Measurements from ENCODE around the gene GINS2. TPM values are rescaled to one million over a fixed set of nuclear protein-coding genes. Genes with fewer than 3 reads are reported as not detected.

Gene GINS2
- total and polyA plus RNA-seq, 7 donors: 0.93 to 2.0 (median 1.5) TPM

- peaks cover 0 to 7% (median 0%) of the 10 kb centered on the region in 3 donors for H3K27me3 ChIP-seq (ENCODE audit: insufficient read depth in 3 of 3, low read length in 2 of 3)
- DNase-seq (no peak), ATAC-seq (no peak)
- no peaks in the 10 kb centered on the region for H3K36me3 ChIP-seq (ENCODE audit: insufficient read depth in 1 of 2, low read depth in 1 of 2)
- peaks cover 19% of the 10 kb centered on the region for H3K4me1 ChIP-seq
- TF ChIP-seq CTCF (IDR thresholded peaks at IDR 0.05): no peak
- no peak overlapping the region for H3K27ac ChIP-seq
- 72 to 78% (median 74%) methylated on average over 20 of the region's 20 CpGs for WGBS, 3 donors
- intact Hi-C loops (cut with DNase I): no loop called here
- no peak overlapping the region for H3K4me3 ChIP-seq
- H3K9me3 ChIP-seq: no peaks in the 10 kb centered on the region
These were observed 35.5 kb upstream of the GINS2 start for GRCh38 chr16:85724126-85724879.

GRCh38 chr16:85722128-85722893 lies 33.6 kb upstream of the GINS2 start:
- 74 to 83% (median 78%) methylated on average over 20 of the region's 20 CpGs for WGBS, 3 donors
- Histone ChIP-seq H3K27me3 (ENCODE audit: insufficient read depth in 3 of 3, low read length in 2 of 3) (peaks cover 0 to 7% (median 0%) of the 10 kb centered on the region in 3 donors), H3K4me3 (no peak overlapping the region), H3K36me3 (ENCODE audit: insufficient read depth in 1 of 2, low read depth in 1 of 2) (no peaks in the 10 kb centered on the region), H3K9me3 (no peaks in the 10 kb centered on the region), H3K4me1 (peaks cover 29% of the 10 kb centered on the region), H3K27ac (peak overlapping the region; percentile 82)
- TF ChIP-seq CTCF (IDR thresholded peaks at IDR 0.05): no peak
- DNase-seq (no peak), ATAC-seq (peak; percentile 65 to 93 (median 92))
- intact Hi-C loops (cut with DNase I): no loop called here

GRCh38 chr16:85720302-85720637 lies 31.5 kb upstream of the GINS2 start:
- no peaks in the 10 kb centered on the region for H3K27me3 ChIP-seq (ENCODE audit: insufficient read depth in 3 of 3, low read length in 2 of 3)
- no peak for ATAC-seq
- intact Hi-C loops (cut with DNase I): no loop called here
- no peak for TF ChIP-seq CTCF (IDR thresholded peaks at IDR 0.05)
- H3K4me3 ChIP-seq: no peak overlapping the region
- DNase-seq: no peak
- 75 to 86% (median 83%) methylated on average over 4 of the region's 4 CpGs for WGBS, 3 donors
- peaks cover 29% of the 10 kb centered on the region for H3K4me1 ChIP-seq
- H3K27ac ChIP-seq: no peak overlapping the region
- no peaks in the 10 kb centered on the region for H3K9me3 ChIP-seq
- H3K36me3 ChIP-seq (ENCODE audit: insufficient read depth in 1 of 2, low read depth in 1 of 2): no peaks in the 10 kb centered on the region

- 83 to 98% (median 89%) methylated on average over 11 of the region's 11 CpGs for whole genome bisulfite sequencing, 3 donors
- H3K36me3 ChIP-seq (ENCODE audit: insufficient read depth in 1 of 2, low read depth in 1 of 2): no peaks in the 10 kb centered on the region
- DNase-seq: no peak
- H3K4me3 ChIP-seq: no peak overlapping the region
- H3K4me1 ChIP-seq: peaks cover 29% of the 10 kb centered on the region
- ATAC-seq: no peak
- H3K27ac ChIP-seq: no peak overlapping the region
- no peak for TF ChIP-seq CTCF (IDR thresholded peaks at IDR 0.05)
- intact Hi-C loops (cut with DNase I): loop anchor here (5.0 kb wide), 3 partner anchors 42 to 472 kb away; no protein-coding TSS in a partner anchor
- no peaks in the 10 kb centered on the region for H3K9me3 ChIP-seq
- no peaks in the 10 kb centered on the region for H3K27me3 ChIP-seq (ENCODE audit: insufficient read depth in 3 of 3, low read length in 2 of 3)
These were observed 31.0 kb upstream of the GINS2 start for GRCh38 chr16:85719605-85720301.

All from psoas muscle (tissue), 8 donors.